Measurements from ENCODE around the gene GSK3B.

DNA sequence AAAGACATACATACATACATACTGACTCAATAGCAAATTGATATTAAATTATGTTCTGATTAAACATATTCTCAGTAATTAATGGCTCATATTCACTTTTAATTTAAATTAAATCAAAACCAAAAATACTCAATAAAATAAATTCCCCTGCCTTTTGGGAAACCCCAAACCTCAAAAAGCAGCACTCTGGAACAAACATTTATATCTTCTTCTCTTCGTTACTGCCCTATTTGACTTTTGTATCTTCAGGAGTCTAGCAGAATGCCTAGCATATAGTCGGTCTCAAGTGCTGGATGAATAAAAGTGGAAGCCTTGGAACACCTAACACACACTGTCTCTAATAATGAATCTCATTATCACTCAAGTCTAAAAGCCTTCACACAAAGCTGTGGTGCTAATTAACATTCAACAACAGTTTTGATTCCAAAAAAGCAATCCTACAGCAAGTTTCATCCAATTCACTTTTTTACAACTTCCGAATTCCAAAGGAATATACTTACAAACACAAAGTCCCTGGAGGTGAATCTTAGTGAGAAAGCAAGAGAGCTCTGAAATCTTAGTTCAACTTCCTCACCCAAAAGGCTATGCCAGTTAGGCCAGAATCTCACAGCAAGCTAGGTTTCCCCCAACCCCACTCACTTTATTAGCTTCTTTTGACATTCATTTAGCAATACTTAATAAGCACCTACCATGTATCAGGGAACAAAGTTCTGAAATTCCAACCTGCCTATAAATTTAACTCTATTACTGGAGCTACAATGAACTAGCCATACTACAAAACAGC is 35.0 kb downstream of the GSK3B start:
- TF ChIP-seq MAX (IDR thresholded peaks at IDR 0.05; ENCODE audit: insufficient read depth, insufficient read length) (no peak), CTCF (IDR thresholded peaks at IDR 0.05; ENCODE audit: extremely low read depth in 1 of 2, insufficient read depth in 1 of 2, low read depth in 1 of 2, low read length in 2 of 2) (no peak), POLR2AphosphoS5 (IDR thresholded peaks at IDR 0.05; ENCODE audit: insufficient read depth, low read depth, low read length) (no peak), POLR2A (IDR thresholded peaks at IDR 0.05; ENCODE audit: low read depth, low read length) (no peak), GATA2 (IDR thresholded peaks at IDR 0.05; ENCODE audit: insufficient read depth, insufficient read length, low read depth, low read length) (no peak), JUN (IDR thresholded peaks at IDR 0.05; ENCODE audit: borderline replicate concordance, insufficient read depth, insufficient read length, low read depth) (no peak), EZH2 (IDR thresholded peaks at IDR 0.05; ENCODE audit: borderline replicate concordance, low read depth, low read length, severe bottlenecking) (no peak), MYC (IDR thresholded peaks at IDR 0.05; ENCODE audit: low read depth, low read length) (no peak)
